Endometrium (tissue), 2 donors: ENCODE data around the gene SLMAP.
"Not testable (repeated sequence)": the region's sequence is repeated elsewhere in the genome, so short reads cannot be mapped to it uniquely, and the experiment has no call there.

Experiments
- FAIRE-seq: peaks from 2 replicates; lab custom pipeline; 2012; peaks lifted over from hg19 to GRCh38; lab: Jason Lieb, UNC
- donor health status: control.
- donor health status: control.

The SLMAP gene

DNA sequence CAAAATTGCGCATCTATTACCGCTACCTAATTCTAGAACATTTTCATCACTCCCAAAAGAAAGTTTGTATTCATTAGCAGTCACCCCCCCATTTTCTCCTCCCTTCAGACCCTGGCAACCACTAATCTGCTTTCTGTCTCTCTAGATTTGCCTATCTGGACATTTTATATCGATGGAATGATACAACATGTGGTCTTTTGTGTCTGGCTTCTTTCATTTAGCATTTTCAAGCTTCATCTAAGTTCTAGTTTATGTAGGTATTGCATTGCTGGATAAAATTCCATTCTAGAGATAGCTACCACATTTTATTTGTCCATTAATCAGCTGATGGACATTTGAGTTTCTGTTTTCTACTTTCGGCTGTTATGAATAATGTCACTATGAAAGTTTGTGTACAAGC is 38.4 kb downstream of the SLMAP start:
- no peak for FAIRE-seq

DNA sequence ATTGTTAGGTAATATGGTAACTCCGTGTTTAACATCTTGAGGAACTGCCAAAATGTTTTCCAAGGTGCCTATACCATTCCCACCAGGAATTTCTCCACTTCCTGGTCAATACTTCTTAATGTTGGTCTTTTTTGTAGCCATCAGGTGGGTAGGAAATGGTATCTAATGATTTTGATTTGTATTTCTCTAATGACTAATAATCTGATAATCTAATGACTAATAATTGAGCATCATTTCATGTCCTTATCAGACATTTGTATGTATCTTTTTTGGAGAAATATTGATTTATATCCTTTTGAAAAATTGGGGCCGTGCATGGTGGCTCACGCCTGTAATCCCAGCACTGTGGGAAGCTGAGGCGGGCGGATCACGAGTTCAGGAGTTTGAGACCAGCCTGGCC is 38.8 kb downstream of the SLMAP start:
- no peak for FAIRE-seq

DNA sequence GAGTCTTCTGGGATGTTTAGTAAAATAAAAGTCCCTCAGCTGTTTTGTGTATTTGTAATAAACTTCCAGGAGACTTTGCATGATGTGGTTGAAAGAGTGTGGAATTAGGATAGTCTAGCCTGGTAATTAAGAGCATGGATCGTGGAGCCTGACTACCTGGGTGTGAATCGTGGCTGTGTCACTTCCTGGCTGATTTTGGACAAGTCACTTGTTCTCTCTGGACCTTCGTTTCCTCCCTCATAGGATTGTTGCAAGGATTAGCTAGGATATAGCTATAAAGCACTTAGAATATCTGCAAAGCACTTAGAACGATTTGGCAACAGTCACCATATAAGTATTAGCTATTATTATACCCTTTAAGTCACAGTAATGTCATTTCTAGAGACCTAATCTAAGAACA is 40.2 kb downstream of the SLMAP start:
- FAIRE-seq = no peak

GRCh38 chr3:57797701-57798487 is 41.8 kb downstream of the SLMAP start:
- no peak for FAIRE-seq

- peak; percentile 99 for FAIRE-seq
Observed at GRCh38 chr3:57803647-57804081, 47.6 kb downstream of the SLMAP start.

DNA sequence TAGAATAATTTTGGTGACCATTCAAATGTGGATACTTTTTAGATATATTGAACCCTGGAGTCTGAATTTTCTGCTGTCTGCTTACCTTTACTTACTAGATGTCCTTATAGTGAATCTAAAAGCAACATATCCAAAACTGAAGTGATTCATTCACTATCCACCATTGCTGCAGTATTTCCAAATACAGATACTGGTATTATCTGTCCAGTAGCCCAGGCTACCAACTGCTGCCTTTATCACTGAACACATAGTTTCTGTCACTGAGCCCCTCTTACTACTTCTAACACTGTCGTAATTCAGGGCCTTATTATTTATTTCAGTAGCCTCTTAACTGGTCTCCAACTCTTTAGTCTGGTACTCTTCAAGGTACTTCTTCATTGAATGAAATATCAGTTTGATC is 49.2 kb downstream of the SLMAP start:
- no peak for FAIRE-seq

- FAIRE-seq = no peak
Observed at GRCh38 chr3:57805674-57806073, 49.6 kb downstream of the SLMAP start.

GRCh38 chr3:57806195-57806594 is 50.1 kb downstream of the SLMAP start:
- FAIRE-seq = not testable (repeated sequence)

GRCh38 chr3:57808961-57809608 is 53.0 kb downstream of the SLMAP start:
- no peak for FAIRE-seq

DNA sequence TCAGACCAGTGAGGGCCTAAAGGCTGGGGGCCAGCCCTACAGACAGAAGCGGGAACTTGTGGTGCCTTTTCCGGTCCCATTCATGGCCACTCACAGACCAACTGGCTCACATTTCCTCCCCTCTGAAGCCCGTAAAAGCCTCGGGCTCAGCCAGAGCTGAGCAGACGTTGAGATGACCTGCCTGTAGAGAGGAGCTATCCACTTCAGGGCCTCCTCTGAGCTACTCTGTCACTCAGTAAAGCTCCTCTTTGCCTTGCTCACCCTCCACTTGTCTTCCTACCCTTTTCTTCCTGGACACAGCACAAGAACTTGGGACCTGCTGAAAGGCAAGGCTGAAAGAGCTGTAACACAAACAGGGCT is 53.5 kb downstream of the SLMAP start:
- no peak for FAIRE-seq

DNA sequence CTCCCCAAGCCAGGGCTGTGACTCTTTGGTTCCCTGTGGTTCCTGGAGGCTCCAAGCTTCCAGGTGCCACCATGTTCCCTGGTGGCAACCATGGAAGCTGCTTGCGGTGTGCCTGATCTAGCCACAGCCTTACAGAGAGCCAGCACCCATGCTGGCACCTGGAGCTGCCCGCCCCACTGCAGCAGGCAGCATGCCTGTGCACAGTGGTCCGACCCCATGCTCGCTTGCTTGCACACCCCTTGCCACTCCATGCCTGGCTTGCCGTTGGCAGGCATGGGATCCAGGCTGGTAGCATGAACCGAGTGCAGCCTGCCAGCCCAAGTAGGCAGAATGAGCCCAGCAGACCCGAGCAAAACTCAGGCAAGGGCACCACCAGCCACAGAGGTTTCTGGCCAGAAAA is 53.9 kb downstream of the SLMAP start:
- FAIRE-seq = no peak

GRCh38 chr3:57810471-57811137 is 54.5 kb downstream of the SLMAP start:
- no peak for FAIRE-seq

DNA sequence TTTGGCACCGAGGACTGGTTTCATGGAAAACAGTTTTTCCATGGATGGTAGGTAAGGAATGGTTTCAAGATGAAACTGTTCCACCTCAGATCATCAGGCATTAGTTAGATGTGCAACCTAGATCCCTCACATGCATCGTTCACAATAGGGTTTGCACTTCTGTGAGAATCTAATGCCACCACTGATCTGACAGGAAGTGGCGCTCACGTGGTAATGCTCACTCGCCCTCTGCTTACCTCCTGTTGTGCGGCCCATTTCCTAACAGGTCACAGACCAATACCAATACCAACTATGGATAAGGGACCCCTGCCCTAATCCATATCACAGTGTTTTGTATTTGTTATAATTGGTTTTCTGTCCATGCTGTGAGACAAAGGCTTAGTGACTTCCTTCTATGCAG is 58.9 kb downstream of the SLMAP start:
- FAIRE-seq = no peak

- no peak for FAIRE-seq
Observed at GRCh38 chr3:57816471-57817095, 60.5 kb downstream of the SLMAP start.

GRCh38 chr3:57818772-57819171 is 62.7 kb downstream of the SLMAP start:
- FAIRE-seq = no peak

DNA sequence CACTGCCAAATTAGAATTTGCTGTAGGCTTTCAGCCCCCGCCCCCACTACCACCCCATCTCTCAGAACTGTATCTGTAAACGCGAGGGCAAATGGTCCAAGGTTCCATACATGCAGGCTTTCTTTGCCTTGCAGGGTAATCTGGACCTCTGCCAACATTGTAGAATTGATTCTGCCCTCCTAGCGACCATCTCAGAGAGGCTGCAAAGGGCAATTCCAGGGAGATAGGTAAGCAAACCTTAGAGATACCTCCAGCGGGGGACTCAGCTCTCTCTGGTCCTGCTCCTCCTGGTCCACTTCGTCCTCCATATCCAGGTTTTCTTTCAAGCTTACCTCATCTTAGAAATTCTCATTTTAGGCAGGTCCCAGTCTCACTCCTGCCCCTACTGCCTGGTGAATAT is 64.4 kb downstream of the SLMAP start:
- no peak for FAIRE-seq

DNA sequence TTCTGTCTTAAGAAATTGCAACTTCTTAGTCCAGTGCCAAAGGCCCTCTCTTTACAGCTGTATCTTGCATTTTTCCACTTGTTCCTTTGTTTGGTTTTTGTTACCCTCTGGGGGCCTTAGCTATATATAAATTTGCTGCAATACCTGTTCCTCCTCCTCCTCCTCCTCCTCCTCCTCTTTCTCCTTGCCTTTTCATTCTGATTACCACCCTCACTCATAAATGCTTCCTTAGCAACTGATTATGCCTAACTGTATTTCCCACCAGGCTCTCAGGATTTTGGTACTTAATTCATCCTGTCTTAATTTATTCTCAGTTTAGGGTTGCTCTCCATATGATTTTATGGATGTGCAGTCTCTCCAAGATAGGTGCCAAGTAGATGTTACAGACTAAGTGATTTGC is 65.7 kb downstream of the SLMAP start:
- FAIRE-seq = no peak

DNA sequence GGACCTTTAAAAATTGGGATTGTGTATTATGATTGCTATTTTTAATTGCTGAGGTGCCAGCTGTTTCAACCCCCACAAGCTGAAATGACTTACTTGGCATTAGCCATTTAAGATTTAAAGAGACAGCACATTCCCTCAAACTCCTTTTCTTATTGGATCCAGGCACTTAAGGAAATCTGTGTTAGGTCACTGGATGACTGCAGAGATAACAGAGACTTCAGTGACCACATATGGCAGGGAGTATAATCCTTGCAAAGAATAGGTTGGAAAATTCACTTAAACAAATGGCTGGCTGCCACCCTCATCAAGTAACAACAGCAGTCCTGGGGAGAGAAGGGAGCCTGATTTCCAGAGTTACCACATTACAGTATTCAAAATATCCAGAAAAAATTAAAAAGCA is 66.6 kb downstream of the SLMAP start:
- no peak for FAIRE-seq

DNA sequence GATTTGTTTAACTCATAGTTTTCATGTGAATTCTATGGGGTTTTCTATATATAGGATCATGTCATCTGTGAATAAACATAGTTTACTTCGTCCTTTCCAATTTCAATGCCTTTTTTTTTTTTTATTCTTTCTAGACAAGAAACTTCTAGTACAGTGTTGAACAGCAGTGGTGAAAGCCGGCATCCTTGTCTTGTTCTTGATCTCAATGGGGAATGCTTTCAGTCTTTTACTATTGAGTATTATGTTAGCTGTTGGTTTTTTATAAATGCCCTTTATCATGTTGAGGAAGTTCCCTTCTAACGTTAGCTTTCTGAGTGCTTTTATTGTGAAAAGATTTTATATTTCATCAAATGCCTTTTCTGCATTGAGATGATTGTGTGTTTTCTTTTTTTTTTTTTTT is 69.0 kb downstream of the SLMAP start:
- FAIRE-seq = no peak

DNA sequence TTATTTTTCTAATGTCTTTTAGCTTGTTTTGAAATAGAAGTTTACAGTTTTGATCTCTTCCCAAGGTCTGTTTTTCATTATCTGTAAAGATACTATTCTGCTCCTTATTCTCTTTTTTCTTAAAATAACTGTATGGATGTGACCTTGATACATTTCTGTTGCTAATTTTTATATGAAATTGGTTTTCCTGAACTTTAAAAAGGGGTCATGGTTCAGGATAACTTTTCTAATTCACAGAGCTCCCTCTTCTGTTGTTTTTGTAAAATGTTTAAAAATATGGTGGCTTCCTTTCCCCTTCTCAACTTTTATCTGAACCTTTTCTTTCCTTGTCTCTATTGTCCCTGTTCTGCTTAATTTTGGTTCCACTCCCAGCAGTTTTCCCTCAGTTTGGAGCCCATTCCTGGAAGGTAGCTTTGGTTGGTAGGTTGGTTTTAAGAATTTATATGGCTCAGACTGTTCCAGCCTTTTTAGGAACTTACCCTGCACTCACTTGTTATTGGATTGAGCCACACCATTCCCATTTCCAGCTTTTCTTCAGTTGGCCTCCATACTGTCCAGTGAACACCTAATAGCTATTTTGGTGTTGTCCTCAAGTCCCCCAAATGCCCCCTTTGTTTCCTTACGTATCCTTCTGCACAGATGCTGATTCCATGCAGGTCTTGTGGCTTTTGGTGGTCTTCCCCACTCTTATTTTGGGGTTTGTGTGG is 70.3 kb downstream of the SLMAP start:
- FAIRE-seq = peak; percentile 96

- no peak for FAIRE-seq
Observed at GRCh38 chr3:57826952-57827723, 71.0 kb downstream of the SLMAP start.

- no peak for FAIRE-seq
Observed at GRCh38 chr3:57827757-57828156, 71.6 kb downstream of the SLMAP start.
